Measurements from ENCODE around the gene ZFP64.

Gene ZFP64

GRCh38 chr20:52191132-52191915, at the start of gene ZFP64 (continued):
- TF ChIP-seq HIC1 (tag by site-specific recombination; IDR thresholded peaks at IDR 0.05): no peak
- 0 out of 2 replicates have a peak, but pooled peaks have one; percentile 4 for TF ChIP-seq ZNF366 (tag by site-specific recombination; conservative IDR thresholded peaks at IDR 0.05)
- peak; percentile 44 for TF ChIP-seq ZNF76 (tag by site-specific recombination; IDR thresholded peaks at IDR 0.05; ENCODE audit: borderline replicate concordance, low read depth)
- no peak for TF ChIP-seq ZNF16 (tag by site-specific recombination; IDR thresholded peaks at IDR 0.05; ENCODE audit: low read depth)
- TF ChIP-seq ZBTB7A (tag by site-specific recombination; IDR thresholded peaks at IDR 0.05; ENCODE audit: low read depth): no peak; the same call in 1 of the 2 replicates
- peak; percentile 94; the same call in 1 of the 2 replicates for TF ChIP-seq ZNF561 (tag by site-specific recombination; IDR thresholded peaks at IDR 0.05; ENCODE audit: borderline replicate concordance)
- TF ChIP-seq ZFP41 (tag by site-specific recombination; IDR thresholded peaks at IDR 0.05; ENCODE audit: borderline replicate concordance): no peak
- TF ChIP-seq ZNF707 (tag by site-specific recombination; IDR thresholded peaks at IDR 0.05): no peak
- no peak for TF ChIP-seq ZNF248 (tag by site-specific recombination; IDR thresholded peaks at IDR 0.05)
- TF ChIP-seq PATZ1 (tag by site-specific recombination; IDR thresholded peaks at IDR 0.05): peak; percentile 93
- TF ChIP-seq, protein P1, sequence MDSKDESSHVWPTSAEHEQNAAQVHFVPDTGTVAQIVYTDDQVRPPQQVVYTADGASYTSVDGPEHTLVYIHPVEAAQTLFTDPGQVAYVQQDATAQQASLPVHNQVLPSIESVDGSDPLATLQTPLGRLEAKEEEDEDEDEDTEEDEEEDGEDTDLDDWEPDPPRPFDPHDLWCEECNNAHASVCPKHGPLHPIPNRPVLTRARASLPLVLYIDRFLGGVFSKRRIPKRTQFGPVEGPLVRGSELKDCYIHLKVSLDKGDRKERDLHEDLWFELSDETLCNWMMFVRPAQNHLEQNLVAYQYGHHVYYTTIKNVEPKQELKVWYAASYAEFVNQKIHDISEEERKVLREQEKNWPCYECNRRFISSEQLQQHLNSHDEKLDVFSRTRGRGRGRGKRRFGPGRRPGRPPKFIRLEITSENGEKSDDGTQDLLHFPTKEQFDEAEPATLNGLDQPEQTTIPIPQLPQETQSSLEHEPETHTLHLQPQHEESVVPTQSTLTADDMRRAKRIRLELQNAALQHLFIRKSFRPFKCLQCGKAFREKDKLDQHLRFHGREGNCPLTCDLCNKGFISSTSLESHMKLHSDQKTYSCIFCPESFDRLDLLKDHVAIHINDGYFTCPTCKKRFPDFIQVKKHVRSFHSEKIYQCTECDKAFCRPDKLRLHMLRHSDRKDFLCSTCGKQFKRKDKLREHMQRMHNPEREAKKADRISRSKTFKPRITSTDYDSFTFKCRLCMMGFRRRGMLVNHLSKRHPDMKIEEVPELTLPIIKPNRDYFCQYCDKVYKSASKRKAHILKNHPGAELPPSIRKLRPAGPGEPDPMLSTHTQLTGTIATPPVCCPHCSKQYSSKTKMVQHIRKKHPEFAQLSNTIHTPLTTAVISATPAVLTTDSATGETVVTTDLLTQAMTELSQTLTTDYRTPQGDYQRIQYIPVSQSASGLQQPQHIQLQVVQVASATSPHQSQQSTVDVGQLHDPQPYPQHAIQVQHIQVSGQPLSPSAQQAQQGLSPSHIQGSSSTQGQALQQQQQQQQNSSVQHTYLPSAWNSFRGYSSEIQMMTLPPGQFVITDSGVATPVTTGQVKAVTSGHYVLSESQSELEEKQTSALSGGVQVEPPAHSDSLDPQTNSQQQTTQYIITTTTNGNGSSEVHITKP (tag by site-specific recombination; IDR thresholded peaks at IDR 0.05): peak; percentile 62
- TF ChIP-seq TSHZ1 (tag by site-specific recombination; IDR thresholded peaks at IDR 0.05; ENCODE audit: borderline replicate concordance): no peak
- TF ChIP-seq ZNF704 (tag by site-specific recombination; IDR thresholded peaks at IDR 0.05): no peak
- no peak for TF ChIP-seq ZNF394 (tag by site-specific recombination; IDR thresholded peaks at IDR 0.05; ENCODE audit: borderline replicate concordance)
- TF ChIP-seq ZNF785 (tag by site-specific recombination; IDR thresholded peaks at IDR 0.05): no peak

All from HEK293 (cell line).